Measurements from ENCODE around the gene ATP5PB.

ATP5PB gene

GRCh38 chr1:111475701-111476100 lies 26.4 kb downstream of the ATP5PB start:
- DNase-seq (ENCODE audit: low read depth in 2 of 2): peak; percentile 35 to 45

DNA sequence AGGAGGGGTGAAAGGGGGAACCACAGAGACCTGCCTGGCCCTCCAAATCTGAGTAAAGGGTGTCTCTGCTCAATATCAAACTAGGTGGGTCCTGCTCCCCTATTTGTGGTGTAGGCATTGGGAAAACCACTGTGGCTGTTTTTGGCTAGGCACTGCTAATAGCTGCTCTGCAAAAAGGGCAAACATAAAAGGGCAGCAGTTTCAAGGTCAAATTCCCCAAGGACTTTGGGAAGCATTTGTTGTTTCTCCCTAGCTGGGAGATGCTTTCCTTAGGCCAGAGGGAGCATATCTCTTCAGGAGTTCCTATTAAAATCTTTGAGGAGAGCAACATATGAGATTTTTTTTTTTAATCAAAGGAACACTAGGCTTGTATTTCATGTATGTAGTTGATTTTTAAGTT lies 26.9 kb downstream of the ATP5PB start:
- no peak for DNase-seq (ENCODE audit: low read depth in 2 of 2)

DNA sequence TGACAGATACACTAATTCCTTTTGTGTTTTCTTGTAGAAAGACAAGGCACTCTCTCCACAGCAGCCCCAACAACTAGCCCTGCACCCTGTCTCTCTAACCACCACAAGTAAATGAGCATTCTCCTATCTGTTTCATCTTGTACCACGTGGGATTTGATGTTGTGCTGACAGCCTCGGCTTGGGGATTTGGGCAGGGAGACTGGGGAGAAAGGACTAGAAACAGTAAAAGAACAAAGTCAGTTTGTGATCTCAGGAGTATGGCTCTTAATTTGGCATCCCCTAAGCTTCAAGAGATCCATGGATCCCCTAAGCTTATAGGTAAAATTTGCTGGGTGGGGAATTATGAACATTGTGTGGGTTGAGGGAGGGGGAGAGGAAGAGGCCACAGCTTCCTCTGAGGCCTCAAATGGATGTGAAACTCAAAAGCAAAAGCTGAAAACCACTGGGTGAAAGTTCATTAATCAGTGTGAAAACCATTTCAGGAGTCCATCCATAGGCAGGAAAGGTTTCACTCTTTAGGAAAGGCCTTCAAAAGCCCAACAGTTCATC lies 27.6 kb downstream of the ATP5PB start:
- peak; percentile 16 to 22 for DNase-seq (ENCODE audit: low read depth in 2 of 2)

GRCh38 chr1:111480674-111481073 lies 31.4 kb downstream of the ATP5PB start:
- no peak for DNase-seq (ENCODE audit: low read depth in 2 of 2)

DNA sequence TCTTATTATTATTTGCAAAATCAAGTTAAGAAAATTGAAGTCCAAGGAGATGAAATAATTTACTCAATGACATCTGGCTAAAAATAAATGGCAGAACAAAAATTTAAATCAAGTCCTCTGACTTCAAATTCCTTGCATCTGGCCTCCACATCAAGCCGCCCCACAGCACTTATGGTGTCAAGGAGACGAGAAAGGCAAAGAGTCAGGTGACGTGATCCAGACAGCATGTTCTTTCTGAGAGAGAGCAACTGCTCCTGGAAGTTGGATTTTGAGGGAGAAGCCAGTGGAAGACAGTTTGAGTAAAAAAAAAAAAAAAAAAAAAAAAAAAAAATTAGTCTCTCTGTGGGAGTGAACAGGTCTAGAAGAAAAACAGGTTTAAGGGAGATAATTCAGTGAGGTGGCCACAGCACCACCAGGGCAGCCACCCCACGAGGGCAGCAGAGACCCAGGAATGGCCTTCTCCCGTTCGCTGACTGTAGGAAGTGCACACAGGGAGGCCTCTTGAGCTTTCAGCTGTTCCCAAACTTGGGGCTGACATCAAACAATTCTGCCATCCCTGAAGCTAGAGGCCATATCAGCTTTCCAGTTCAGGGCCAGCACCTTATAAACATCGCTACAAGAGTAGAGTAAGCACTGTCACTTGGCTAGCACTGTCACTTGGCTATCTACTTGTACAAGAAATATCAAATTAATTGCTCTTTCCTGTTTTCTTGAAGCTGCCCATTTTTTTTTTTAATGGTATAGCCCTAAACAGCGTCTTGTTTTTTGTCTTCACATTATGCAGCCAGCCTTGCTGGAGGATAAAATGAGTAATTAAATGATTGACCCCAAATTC lies 32.3 kb downstream of the ATP5PB start:
- peak; percentile 34 to 54 for DNase-seq (ENCODE audit: low read depth in 2 of 2)

DNA sequence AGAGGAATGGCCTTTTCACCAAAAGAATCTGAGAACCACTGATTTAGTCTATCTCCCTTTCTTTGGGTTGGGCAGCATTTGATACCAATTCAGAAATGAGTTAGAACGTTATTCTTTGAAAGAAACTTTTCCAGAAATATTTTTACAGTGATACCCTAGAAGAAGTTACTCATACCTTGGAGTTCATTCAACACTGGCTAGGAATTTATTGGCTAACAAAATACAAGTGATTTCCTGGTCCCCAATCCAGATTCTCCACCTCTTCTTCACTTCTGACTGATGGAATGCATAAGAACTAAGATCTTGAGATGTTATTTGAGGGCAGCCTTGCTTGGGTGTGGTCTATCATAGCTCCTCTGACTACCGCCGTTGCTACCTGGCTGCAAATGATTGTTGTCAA lies 33.9 kb downstream of the ATP5PB start:
- no peak for DNase-seq (ENCODE audit: low read depth in 2 of 2)

GRCh38 chr1:111483876-111484275 lies 34.6 kb downstream of the ATP5PB start:
- no peak for DNase-seq (ENCODE audit: low read depth in 2 of 2)

DNA sequence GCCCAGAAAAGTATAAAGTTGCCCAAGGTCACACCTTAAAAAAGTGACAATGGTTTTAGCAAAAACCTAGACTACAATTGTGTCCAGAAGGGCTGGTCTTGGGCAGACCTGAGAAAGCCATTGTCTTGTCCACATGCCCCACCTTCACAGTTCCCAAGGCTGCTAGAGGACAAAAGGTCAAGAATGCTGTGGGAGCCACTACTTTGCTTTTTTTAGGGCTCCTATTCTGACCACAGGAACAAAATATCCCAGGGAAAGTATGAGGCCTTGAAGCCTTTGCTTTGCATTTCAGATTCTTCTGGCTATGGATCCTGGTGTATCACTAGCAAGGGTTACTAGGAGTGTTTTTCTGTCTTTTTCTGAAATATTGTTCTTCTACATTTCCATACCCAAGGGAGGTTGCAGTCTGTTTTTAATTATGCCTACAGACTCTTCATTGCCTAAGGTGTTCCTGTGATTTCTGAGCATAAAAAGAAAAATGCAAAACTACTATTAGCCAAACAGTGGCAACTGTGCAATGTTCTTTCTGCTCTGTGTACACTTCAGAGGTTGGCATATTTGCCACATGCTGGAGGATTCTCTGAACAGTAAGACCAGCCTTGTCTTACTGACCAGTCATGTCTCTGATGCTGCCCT lies 35.2 kb downstream of the ATP5PB start:
- no peak for DNase-seq (ENCODE audit: low read depth in 2 of 2)

GRCh38 chr1:111486431-111486830 lies 37.2 kb downstream of the ATP5PB start:
- no peak for DNase-seq (ENCODE audit: low read depth in 2 of 2)

DNA sequence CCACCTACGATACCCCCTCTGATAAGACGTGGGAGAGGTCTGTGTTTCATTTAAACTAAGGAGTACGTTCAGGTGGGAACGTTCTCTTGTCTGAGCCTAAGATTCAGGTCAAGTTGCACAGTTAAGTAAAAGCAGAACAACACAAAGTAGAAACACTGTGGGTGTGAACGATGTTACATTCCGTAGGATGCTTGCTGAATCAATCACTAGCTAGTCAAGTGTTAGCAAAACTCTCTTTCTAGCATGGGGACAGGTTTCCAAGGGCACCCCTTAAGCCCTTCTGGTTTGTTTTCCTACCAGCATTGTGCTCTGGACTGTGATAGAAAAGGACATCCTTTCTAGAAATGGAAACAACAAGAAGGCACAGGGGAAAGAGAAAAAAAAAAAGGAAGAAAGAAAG lies 37.9 kb downstream of the ATP5PB start:
- no peak for DNase-seq (ENCODE audit: low read depth in 2 of 2)

- DNase-seq (ENCODE audit: low read depth in 2 of 2): no peak
Observed at GRCh38 chr1:111488669-111489068, 39.4 kb downstream of the ATP5PB start.

DNA sequence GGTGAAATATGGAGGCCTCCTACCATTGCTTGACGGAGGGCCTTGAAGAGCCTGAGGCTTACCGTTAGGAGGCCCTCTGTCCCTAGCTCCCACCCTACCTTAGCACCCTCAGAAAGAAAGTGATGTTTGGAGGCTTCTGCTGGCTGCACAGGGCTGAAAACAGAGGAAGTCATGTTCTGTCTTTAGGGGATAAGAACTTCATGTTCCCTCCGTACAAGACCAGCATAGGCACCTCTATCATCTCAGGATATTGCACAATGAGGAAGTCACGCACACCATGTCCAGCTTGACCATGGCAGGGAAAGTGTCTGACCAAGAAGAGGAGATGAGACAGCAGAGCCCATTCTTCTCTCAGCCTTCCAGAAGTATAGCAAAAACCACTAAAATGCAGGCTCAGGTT lies 40.3 kb downstream of the ATP5PB start:
- no peak for DNase-seq (ENCODE audit: low read depth in 2 of 2)

DNA sequence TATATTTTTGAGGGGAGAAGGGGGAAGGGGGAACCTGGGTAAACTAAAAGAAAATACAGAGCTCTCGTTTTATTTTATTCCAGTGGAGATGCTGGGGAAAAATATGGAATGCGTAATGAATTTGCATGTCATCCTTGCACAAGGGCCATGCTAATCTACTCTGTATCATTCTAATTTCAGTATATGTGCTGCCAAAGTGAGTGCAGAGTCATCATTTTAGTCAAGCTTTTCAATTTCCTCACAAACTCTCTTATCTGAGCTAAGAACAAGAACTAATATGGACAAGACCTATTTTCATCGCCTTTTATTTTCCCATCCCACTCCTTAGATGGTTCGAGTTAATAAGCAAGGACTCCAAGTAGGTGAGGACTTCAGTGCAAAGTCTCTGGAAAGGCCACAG lies 41.0 kb downstream of the ATP5PB start:
- DNase-seq (ENCODE audit: low read depth in 2 of 2): no peak

DNA sequence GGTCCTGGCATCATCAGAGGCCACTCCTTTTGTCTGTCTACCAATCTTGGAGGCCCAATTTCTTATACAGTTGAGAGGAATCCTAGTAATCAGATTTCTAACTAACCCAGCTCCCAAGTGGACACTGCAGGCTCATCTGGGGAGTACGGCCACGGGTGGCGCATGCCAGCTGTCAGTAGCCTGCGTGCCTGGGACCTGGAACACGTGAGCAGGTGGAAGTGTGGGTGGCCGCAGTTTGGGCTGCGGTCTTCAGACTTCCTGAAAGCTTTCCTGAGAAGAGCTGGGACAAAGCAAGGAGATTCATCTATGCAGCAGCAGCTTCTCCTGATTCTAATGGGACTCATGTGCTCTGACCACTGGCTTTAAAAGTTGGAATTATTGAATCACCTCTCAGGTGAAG lies 41.8 kb downstream of the ATP5PB start:
- no peak for DNase-seq (ENCODE audit: low read depth in 2 of 2)

DNA sequence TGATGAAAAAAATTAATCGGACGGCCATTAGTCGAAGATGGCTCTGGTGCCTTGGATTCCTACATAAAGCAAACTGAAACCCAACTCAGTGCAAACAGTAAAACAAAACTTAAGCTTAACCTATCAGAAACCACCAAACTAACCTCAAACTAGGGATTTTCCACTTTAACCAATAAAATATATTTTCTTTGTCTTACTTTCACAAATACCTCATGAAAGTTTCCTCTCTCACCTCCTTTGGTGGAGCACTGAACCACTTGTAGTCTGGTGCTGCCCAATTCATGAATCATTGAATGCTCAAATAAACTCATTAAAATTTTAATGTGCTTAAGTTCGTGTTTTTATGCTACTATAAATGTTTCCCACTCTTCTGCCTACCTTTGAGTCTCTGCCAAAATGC lies 47.1 kb downstream of the ATP5PB start:
- DNase-seq (ENCODE audit: low read depth in 2 of 2): no peak

- no peak for DNase-seq (ENCODE audit: low read depth in 2 of 2)
Observed at GRCh38 chr1:111497592-111497991, 48.3 kb downstream of the ATP5PB start.

GRCh38 chr1:111499026-111499785 lies 49.9 kb downstream of the ATP5PB start:
- DNase-seq (ENCODE audit: low read depth in 2 of 2): no peak

- no peak for DNase-seq (ENCODE audit: low read depth in 2 of 2)
Observed at GRCh38 chr1:111501645-111502044, 52.4 kb downstream of the ATP5PB start.

- DNase-seq (ENCODE audit: low read depth in 2 of 2): no peak
Observed at GRCh38 chr1:111503585-111504060, 54.4 kb downstream of the ATP5PB start, which contains the start of the genes ADORA3 and TMIGD3. Gene ADORA3 (minus strand): TSS chr1:111503633. CDS start chr1:111503354, 279 bp downstream. Gene TMIGD3 (minus strand): TSS chr1:111503633. CDS start chr1:111503354, 279 bp downstream.

DNA sequence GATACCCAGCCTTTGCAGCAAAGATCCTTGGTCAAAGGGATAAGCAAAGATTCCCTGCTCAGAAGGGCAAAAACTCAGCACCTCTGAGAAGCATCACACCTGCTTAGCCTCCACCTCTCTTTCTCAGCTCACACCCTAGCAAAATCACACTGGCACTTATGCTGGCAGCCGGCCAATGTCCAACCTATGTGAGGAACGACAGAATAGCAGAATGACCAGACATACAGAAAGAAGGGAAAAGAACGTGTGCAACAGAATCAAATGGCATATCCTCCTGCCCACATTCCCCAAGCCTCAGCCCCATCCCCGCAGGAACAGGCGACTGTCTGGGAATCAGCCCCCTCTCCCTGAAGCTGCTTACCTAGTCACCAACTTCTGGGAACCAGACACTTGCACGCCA lies 54.8 kb downstream of the ATP5PB start:
- DNase-seq (ENCODE audit: low read depth in 2 of 2): no peak

DNA sequence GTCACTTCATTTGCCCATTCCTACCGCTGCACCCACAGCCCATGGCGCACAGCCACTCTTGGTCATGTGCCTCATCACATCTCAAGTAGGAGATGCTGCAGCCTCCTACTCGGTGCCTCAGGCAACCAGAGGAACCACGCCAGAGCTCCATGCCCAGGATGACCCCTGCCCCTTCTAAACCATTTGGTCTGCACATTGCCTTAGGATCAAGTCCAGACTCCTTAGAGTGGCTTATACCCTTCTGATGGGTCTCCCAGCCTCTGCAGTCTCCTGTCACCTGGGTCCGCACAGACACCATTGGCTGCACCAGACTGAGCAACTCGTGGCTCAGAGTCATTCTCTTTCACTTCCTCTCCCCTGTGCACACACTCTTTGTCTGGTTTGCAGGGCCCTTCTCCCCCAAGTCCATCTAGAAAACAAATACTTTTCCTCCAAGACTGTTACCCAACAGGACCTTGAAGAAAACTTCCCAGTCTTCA lies 56.4 kb downstream of the ATP5PB start:
- no peak for DNase-seq (ENCODE audit: low read depth in 2 of 2)

DNA sequence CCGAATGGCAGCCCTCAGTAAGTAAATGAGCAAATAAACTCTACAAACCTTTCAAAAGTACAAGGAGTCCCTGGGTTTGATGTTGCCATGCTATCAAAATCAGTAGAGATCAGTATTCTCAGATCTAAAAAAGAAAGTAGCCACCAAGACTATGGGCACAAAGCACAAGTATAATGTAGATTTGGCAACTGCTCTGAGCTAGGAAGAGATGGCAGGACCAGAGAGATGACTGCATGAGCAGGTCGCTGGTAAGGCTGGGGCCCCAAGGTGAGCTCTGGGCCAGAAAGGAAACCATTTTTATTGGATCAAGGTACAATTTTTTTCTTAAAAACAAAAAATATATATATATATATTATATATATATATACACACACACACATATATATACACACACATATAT lies 57.3 kb downstream of the ATP5PB start:
- DNase-seq (ENCODE audit: low read depth in 2 of 2): no peak

Measured in stimulated activated CD4-positive, alpha-beta T cell treated with anti-CD3 and anti-CD28 coated beads, Interleukin-15, amount 100 ng/mL, for 48 hours (primary cell).